Measurements from ENCODE around the gene UNC45A.

Gene UNC45A

GRCh38 chr15:90941038-90941437, 6.0 kb downstream of the UNC45A start:
- CTCF ChIA-PET, result interaction anchor here (1.3 to 23.2 kb wide), 4 partner anchors 4 to 55 kb away, joined by 3 to 447 read pairs (median 226); partner anchors contain the start of genes HDDC3, RCCD1 and UNC45A
- POLR2A ChIA-PET, result no interaction called here

GRCh38 chr15:90942354-90943120, 7.5 kb downstream of the UNC45A start:
- POLR2A ChIA-PET, result interaction anchor here (1.0 kb wide), 1 partner anchor 9 kb away, joined by 3 read pairs; no protein-coding TSS in a partner anchor
- no peak for TF ChIP-seq CTCF (IDR thresholded peaks at IDR 0.05; ENCODE audit: control extremely low read depth, extremely low read depth, low read depth, missing control alignments)
- DNase-seq (ENCODE audit: extremely low spot score), result no peak
- CTCF ChIA-PET, result interaction anchor here (1.0 to 23.2 kb wide), 8 partner anchors 6 to 330 kb away, joined by 3 to 447 read pairs (median 6); partner anchors contain the start of genes HDDC3, RCCD1 and UNC45A

More at GRCh38 chr15:90941038-90941437, 6.0 kb downstream of the UNC45A start:
- TF ChIP-seq CTCF (IDR thresholded peaks at IDR 0.05; ENCODE audit: control extremely low read depth, extremely low read depth, low read depth, missing control alignments), result no peak
- DNase-seq (ENCODE audit: extremely low spot score), result no peak

GRCh38 chr15:90945091-90945490, 10.0 kb downstream of the UNC45A start:
- DNase-seq (ENCODE audit: extremely low spot score), result no peak
- POLR2A ChIA-PET, result no interaction called here
- no peak for TF ChIP-seq CTCF (IDR thresholded peaks at IDR 0.05; ENCODE audit: control extremely low read depth, extremely low read depth, low read depth, missing control alignments)
- CTCF ChIA-PET, result interaction anchor here (2.0 to 23.2 kb wide), 3 partner anchors 7 to 105 kb away, joined by 6 to 447 read pairs (median 447); partner anchors contain the start of genes HDDC3, RCCD1 and UNC45A

GRCh38 chr15:90946538-90946937, 11.5 kb downstream of the UNC45A start:
- POLR2A ChIA-PET, result no interaction called here
- no peak for TF ChIP-seq CTCF (IDR thresholded peaks at IDR 0.05; ENCODE audit: control extremely low read depth, extremely low read depth, low read depth, missing control alignments)
- no peak for DNase-seq (ENCODE audit: extremely low spot score)
- CTCF ChIA-PET, result interaction anchor here (1.0 to 23.2 kb wide), 6 partner anchors 8 to 103 kb away, joined by 3 to 447 read pairs (median 5); partner anchors contain the start of genes HDDC3, RCCD1 and UNC45A

GRCh38 chr15:90946941-90947576, 12.0 kb downstream of the UNC45A start:
- CTCF ChIA-PET, result interaction anchor here (1.0 to 23.2 kb wide), 6 partner anchors 10 to 103 kb away, joined by 3 to 447 read pairs (median 4); partner anchors contain the start of genes HDDC3 and UNC45A
- no peak for TF ChIP-seq CTCF (IDR thresholded peaks at IDR 0.05; ENCODE audit: control extremely low read depth, extremely low read depth, low read depth, missing control alignments)
- POLR2A ChIA-PET, result no interaction called here
- DNase-seq (ENCODE audit: extremely low spot score), result no peak

- POLR2A ChIA-PET, result no interaction called here
- CTCF ChIA-PET, result interaction anchor here (1.3 to 23.2 kb wide), 4 partner anchors 9 to 102 kb away, joined by 3 to 447 read pairs (median 16); partner anchors contain the start of genes HDDC3 and UNC45A
- no peak for DNase-seq (ENCODE audit: extremely low spot score)
- no peak for TF ChIP-seq CTCF (IDR thresholded peaks at IDR 0.05; ENCODE audit: control extremely low read depth, extremely low read depth, low read depth, missing control alignments)
Observed at GRCh38 chr15:90947577-90948357, 12.7 kb downstream of the UNC45A start.

All from GM10248 (cell line).